NCI-H82 treated with DMSO at 0.1 percent for 48 hours (cell line): ENCODE measurements around the gene FAM168B.

Experiments used
- DNase-seq: peaks from one replicate; lab custom pipeline; 2025; ENCODE audit not compliant: unreplicated experiment; lab: John Stamatoyannopoulos, UW

The FAM168B gene

DNA sequence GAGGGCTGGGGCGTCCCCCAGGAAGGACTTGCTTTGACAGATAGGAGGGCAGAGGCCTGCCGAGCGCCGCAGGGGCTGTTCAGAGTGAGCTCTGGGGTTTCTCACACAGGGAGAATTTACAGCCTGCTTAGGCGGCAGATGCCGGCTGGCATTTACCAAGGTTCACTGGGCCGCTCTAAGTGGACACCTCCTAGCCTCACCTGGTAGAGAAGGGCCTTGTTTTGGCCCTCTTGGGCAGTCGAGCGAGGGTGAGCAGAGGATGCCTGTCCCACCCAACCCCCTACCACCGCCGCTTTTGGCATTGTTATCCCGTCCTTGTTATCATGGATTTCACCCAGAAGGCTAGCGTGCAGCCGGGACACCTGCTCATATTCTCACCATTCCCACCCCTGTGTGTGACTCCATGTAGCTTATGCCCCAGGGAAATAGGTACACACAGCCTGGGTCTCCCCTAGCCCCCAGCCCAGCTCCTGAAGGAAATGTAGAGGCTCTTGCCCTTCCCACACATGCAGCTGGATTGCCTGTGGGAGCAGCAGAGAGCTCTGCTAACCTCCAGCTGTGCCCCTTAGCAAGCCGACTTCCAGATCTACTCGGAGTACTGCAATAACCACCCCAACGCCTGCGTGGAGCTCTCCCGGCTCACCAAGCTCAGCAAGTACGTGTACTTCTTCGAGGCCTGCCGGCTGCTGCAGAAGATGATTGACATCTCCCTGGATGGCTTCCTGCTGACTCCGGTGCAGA, 52.4 kb downstream of the FAM168B start:
- DNase-seq, result no peak

DNA sequence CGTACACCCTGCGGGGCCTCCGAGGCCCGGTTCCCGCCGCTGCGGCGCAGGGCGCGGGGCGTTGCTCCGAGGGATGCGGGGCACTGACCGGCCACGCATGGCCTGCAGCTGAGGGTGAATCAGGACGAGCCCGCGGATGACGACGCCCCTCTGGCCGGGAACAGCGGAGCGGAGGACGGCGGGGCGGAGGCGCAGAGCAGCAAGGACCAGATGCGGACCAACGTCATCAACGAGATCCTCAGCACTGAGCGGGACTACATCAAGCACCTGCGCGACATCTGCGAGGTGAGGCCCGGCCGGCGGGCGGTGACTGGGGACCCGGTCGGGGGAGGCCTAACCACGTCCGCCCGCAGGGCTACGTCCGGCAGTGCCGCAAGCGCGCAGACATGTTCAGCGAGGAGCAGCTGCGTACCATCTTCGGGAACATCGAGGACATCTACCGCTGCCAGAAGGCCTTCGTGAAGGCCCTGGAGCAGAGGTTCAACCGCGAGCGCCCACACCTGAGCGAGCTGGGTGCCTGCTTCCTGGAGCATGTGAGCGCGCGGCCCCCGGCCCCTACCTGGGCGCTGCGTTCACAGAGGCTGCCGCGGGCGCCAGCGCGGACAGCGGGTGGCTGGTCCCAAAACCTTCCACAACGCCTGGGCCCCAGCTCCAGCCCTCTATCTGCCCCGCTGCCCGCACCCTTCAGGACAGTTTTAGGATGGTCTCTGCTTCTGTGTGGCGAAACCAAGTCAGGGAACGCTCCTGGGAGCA, 53.2 kb downstream of the FAM168B start:
- no peak for DNase-seq

DNA sequence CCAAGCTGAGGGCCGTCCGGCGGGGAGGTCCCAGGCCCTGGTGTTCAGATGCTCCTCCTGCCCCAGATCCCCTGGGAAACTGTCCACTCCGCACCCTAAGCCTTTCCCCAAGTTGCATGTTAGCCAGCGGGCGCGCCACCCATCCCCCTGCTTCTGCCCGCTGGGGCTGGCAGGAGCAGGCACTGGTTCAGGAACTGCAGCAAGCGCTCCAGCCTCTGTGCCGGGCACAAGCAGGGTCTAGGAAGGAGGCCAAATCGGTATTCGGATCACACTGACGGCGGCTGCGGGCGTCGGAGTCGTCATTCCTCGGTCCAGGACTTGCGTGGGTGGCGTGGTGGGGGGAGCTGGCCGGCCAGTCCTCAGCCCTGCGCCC, 53.7 kb downstream of the FAM168B start:
- no peak for DNase-seq

GRCh38 chr2:131039101-131039440, 54.2 kb downstream of the FAM168B start:
- no peak for DNase-seq

GRCh38 chr2:131038258-131039100, 54.8 kb downstream of the FAM168B start:
- no peak for DNase-seq

- no peak for DNase-seq
These were observed 55.6 kb downstream of the FAM168B start for GRCh38 chr2:131037398-131038257.

- DNase-seq, result no peak
These were observed 56.4 kb downstream of the FAM168B start for GRCh38 chr2:131036696-131037397.

DNA sequence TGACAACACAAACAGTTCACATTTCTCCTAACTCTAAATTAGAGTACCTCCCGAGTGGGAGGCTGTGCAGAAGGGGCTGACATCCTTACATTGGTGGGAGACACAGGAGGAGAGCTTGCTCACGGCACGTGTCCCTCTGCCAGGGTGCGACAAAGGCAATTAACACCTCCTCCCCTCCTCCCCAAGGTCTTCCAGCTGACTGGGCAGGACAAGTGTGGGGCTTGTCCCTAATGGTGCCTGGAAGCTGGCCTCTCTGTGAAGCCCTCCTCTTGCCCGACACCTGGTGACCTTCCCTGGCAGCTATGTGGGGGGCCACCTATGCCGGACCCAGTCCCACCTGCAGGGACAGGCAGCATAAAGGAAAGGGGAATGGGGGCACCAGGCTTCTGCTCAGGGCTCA, 57.0 kb downstream of the FAM168B start:
- DNase-seq, result no peak

- DNase-seq, result no peak
These were observed 57.4 kb downstream of the FAM168B start for GRCh38 chr2:131035826-131036231.

GRCh38 chr2:131035112-131035825, 58.0 kb downstream of the FAM168B start:
- no peak for DNase-seq

GRCh38 chr2:131034122-131035051, 58.9 kb downstream of the FAM168B start:
- no peak for DNase-seq

- no peak for DNase-seq
These were observed 59.5 kb downstream of the FAM168B start for GRCh38 chr2:131033786-131034121.

DNA sequence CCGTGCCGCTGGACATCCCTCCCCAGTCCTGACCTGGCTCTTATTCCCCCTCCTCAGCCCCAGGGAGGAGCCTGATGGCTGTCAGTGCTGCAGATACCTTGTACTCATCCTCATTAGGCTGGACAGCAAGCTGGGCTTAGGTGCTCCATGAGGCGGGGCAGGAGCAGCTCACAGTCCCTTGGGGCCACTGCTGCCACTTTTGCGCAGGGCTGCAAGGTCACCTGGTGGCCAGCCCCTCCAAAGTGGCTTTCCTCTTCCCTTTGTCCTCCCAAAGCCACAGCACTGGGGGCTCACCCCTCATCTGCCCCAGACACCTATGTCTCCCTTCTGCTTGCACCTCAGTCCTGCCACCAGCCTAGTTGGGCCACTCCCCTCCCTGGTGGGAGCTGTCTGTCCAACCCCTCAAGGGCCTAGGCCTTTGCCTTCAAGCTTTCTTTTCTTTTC, 60.8 kb downstream of the FAM168B start:
- DNase-seq, result no peak

DNA sequence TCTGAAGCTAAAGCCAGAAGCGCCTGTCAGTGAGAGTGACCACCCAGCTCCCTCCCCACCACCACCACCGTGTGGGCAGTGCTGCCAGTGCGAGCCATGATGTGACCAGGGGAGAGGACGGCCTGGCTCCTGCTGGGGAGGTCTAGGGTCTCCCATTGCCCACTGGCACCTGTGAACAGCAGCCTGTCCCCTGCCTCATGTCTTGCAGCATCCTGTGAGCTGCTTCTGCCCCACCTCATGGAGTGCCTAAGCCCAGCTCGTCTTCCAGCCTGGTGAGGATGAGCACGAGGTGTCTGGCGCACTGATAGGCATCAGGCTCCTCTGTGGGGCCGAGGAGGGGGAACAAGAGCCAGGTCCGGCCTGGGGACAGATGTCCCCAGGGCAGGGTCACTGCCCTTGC, 61.4 kb downstream of the FAM168B start:
- DNase-seq, result no peak

- no peak for DNase-seq
These were observed 61.8 kb downstream of the FAM168B start for GRCh38 chr2:131031431-131031841.

GRCh38 chr2:131030478-131030971, 62.7 kb downstream of the FAM168B start:
- DNase-seq, result no peak

DNA sequence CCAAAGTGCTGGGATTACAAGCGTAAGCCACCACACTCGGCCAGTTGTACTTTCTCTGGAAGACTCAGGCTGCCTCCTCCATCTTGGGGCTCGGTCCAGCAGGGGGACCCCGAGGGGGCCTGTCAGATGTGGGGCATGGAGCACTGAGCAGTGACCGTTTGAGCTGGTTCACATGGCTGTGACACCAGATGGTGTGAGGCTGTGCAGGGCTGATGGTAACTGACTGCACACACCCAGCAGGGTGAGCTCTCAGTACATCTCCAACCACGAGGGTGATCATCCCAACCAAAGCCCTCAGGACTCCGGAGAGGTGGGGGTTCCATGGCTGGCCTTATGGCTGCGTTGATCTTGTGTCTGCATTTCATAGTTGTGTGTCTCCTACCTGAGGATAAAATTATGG, 63.4 kb downstream of the FAM168B start:
- no peak for DNase-seq
